H9 (cell line): ENCODE measurements around the gene CYP2D6. TPM values are rescaled to one million over a fixed set of nuclear protein-coding genes. Genes with fewer than 3 reads are reported as not detected.

Experiments
- DNase-seq: peaks from one replicate; pipeline ENCODE4 v3.0.0-alpha.2; 2017
- H2AFZ ChIP-seq: one replicate; pipeline ENCODE4 v1.6.1; 2013; ENCODE audit warnings: mild to moderate bottlenecking, low read length, control low read depth, moderate library complexity
- H2AK5ac ChIP-seq: 2 replicates; pipeline ENCODE4 v1.6.1; 2013; ENCODE audit warnings: low read length, control low read depth, mixed read lengths; ENCODE audit not compliant: insufficient read length
- H2BK120ac ChIP-seq: one replicate; pipeline ENCODE4 v1.6.1; 2013; ENCODE audit warnings: low read depth, mild to moderate bottlenecking, low read length, control low read depth, inconsistent platforms; ENCODE audit not compliant: poor library complexity, severe bottlenecking
- H2BK12ac ChIP-seq: 2 replicates; pipeline ENCODE4 v1.6.1; 2013; ENCODE audit warnings: low read length, control low read depth, mixed read lengths, low read depth; ENCODE audit not compliant: insufficient read length
- H2BK15ac ChIP-seq: 2 replicates; pipeline ENCODE4 v1.6.1; 2013; ENCODE audit warnings: low read depth, low read length, control low read depth
- H2BK20ac ChIP-seq: one replicate; pipeline ENCODE4 v1.6.1; 2013; ENCODE audit warnings: low read depth, mild to moderate bottlenecking, low read length, control low read depth, inconsistent platforms; ENCODE audit not compliant: poor library complexity, severe bottlenecking
- H2BK5ac ChIP-seq: 2 replicates; pipeline ENCODE4 v1.6.1; 2013; ENCODE audit warnings: low read length, control low read depth, mixed read lengths; ENCODE audit not compliant: insufficient read length
- H3K14ac ChIP-seq: 2 replicates; pipeline ENCODE4 v1.6.1; 2013; ENCODE audit warnings: low read length, control low read depth; ENCODE audit not compliant: insufficient read depth
- H3K18ac ChIP-seq: 2 replicates; pipeline ENCODE4 v1.6.1; 2013; ENCODE audit warnings: low read depth, mild to moderate bottlenecking, mixed read lengths, low read length, control low read depth; ENCODE audit not compliant: insufficient read length
- H3K23ac ChIP-seq: 2 replicates; pipeline ENCODE4 v1.6.1; 2013; ENCODE audit warnings: low read length, control low read depth, mixed read lengths, low read depth; ENCODE audit not compliant: insufficient read length
- H3K23me2 ChIP-seq: 2 replicates; pipeline ENCODE4 v1.6.1; 2013; ENCODE audit warnings: low read depth, mild to moderate bottlenecking, mixed read lengths, low read length, control low read depth; ENCODE audit not compliant: insufficient read length, poor library complexity, severe bottlenecking
- H3K27ac ChIP-seq: 2 replicates; pipeline ENCODE4 v1.5.1; 2013; ENCODE audit warnings: low read length, control low read depth, mixed read lengths, low read depth; ENCODE audit not compliant: insufficient read length
- H3K27me3 ChIP-seq: 2 replicates; pipeline ENCODE4 v1.6.1; 2013; ENCODE audit warnings: low read length, control low read depth, inconsistent platforms; ENCODE audit not compliant: insufficient read depth
- H3K4ac ChIP-seq: 2 replicates; pipeline ENCODE4 v1.6.1; 2013; ENCODE audit warnings: low read depth, mild to moderate bottlenecking, control low read depth, inconsistent platforms, low read length, moderate library complexity
- H3K4me1 ChIP-seq: 2 replicates; pipeline ENCODE4 v1.6.1; 2013; ENCODE audit warnings: low read length, control low read depth, inconsistent platforms; ENCODE audit not compliant: insufficient read depth
- H3K4me2 ChIP-seq: 2 replicates; pipeline ENCODE4 v1.6.1; 2013; ENCODE audit warnings: low read length, control low read depth, mixed read lengths; ENCODE audit not compliant: insufficient read length, insufficient read depth
- H3K56ac ChIP-seq: 2 replicates; pipeline ENCODE4 v1.6.1; 2013; ENCODE audit warnings: low read depth, mild to moderate bottlenecking, mixed read lengths, low read length, control low read depth; ENCODE audit not compliant: insufficient read length
- H3K79me1 ChIP-seq: 2 replicates; pipeline ENCODE4 v1.6.1; 2013; ENCODE audit warnings: low read depth, mild to moderate bottlenecking, moderate library complexity, low read length, control low read depth, inconsistent platforms; ENCODE audit not compliant: insufficient read depth, poor library complexity, severe bottlenecking
- H3K79me2 ChIP-seq: 2 replicates; pipeline ENCODE4 v1.6.1; 2013; ENCODE audit warnings: low read length, control low read depth, inconsistent platforms; ENCODE audit not compliant: insufficient read depth
- H3K9ac ChIP-seq: 2 replicates; pipeline ENCODE4 v1.6.1; 2013; ENCODE audit warnings: low read length, control low read depth, mixed read lengths; ENCODE audit not compliant: insufficient read length; ENCODE audit errors: extremely low read depth
- H3K9me3 ChIP-seq: one replicate; pipeline ENCODE4 v1.6.1; 2013; ENCODE audit warnings: low read depth, low read length, inconsistent platforms; ENCODE audit not compliant: control insufficient read depth
- H3T11ph ChIP-seq: one replicate; pipeline ENCODE4 v1.6.1; 2013; ENCODE audit warnings: mild to moderate bottlenecking, low read length, control low read depth, inconsistent platforms
- H4K20me1 ChIP-seq: one replicate; pipeline ENCODE4 v1.6.1; 2013; ENCODE audit not compliant: control insufficient read depth, insufficient read length, insufficient read depth
- H4K5ac ChIP-seq: 2 replicates; pipeline ENCODE4 v1.6.1; 2013; ENCODE audit warnings: low read depth, mild to moderate bottlenecking, mixed read lengths, low read length, control low read depth; ENCODE audit not compliant: insufficient read length
- H4K8ac ChIP-seq: replicated peaks from 2 replicates; pipeline ENCODE4 v1.6.1; 2013; ENCODE audit warnings: low read length, control low read depth, mixed read lengths, low read depth; ENCODE audit not compliant: insufficient read length
- H4K91ac ChIP-seq: 2 replicates; pipeline ENCODE4 v1.6.1; 2013; ENCODE audit warnings: low read depth, mild to moderate bottlenecking, moderate library complexity, mixed read lengths, low read length, control low read depth; ENCODE audit not compliant: insufficient read length
- H3K27ac Mint-ChIP-seq, 3 experiments: 2 replicates in 2 of 3; 3 replicates in 1 of 3; pipeline ENCODE4 v1.8.0; 2020 to 2021; ENCODE audit warnings: mixed read lengths in 3 of 3, mild to moderate bottlenecking in 1 of 3, moderate library complexity in 1 of 3
- H3K27me3 Mint-ChIP-seq: 2 replicates; pipeline ENCODE4 v1.8.0; 2021; ENCODE audit warnings: low read depth, mild to moderate bottlenecking, moderate library complexity, mixed read lengths
- H3K36me3 Mint-ChIP-seq, 3 experiments: 2 replicates in 2 of 3; 3 replicates in 1 of 3; pipeline ENCODE4 v1.8.0; 2020 to 2021; ENCODE audit warnings: low read depth in 3 of 3, mixed read lengths in 3 of 3; ENCODE audit not compliant: insufficient read depth in 1 of 3
- H3K4me1 Mint-ChIP-seq, 2 experiments: 2 replicates each; pipeline ENCODE4 v1.8.0; 2020; ENCODE audit warnings: mixed read lengths in 2 of 2
- H3K4me3 Mint-ChIP-seq, 2 experiments: 2 replicates in 1 of 2; 3 replicates in 1 of 2; pipeline ENCODE4 v1.8.0; 2020 to 2021; ENCODE audit warnings: mild to moderate bottlenecking in 2 of 2, mixed read lengths in 2 of 2, moderate library complexity in 1 of 2
- H3K9me3 Mint-ChIP-seq, 2 experiments: 2 replicates in 1 of 2; 3 replicates in 1 of 2; pipeline ENCODE4 v1.8.0; 2020; ENCODE audit warnings: mild to moderate bottlenecking in 2 of 2, mixed read lengths in 2 of 2, moderate library complexity in 1 of 2
- WGBS: extraction: QIAGEN DNeasy Blood & Tissue Kit; methylation state at CpG from one replicate; pipeline ENCODE4 v1.1.7; 2013; ENCODE audit warnings: missing lambda C conversion rate, low lambda C conversion rate, mixed read lengths; ENCODE audit not compliant: insufficient read length; ENCODE audit errors: extremely low coverage; 5-methylcytosine and 5-hydroxymethylcytosine counted together
- total RNA-seq: library from RNA; stranded (reverse); gene quantifications from 2 replicates; pipeline ENCODE4 v1.2.1, GENCODE V29; 2021
- TF ChIP-seq, protein P1 (sequence below): fragments of 200-600 bp; sonication (generic); conservative IDR thresholded peaks from 3 replicates; pipeline ENCODE4 v1.8.0; 2021; ENCODE audit warnings: antibody characterized with exemption, mild to moderate bottlenecking

The CYP2D6 gene
- total RNA-seq, 1 experiment from 2014 or later, result 2.3 TPM

DNA sequence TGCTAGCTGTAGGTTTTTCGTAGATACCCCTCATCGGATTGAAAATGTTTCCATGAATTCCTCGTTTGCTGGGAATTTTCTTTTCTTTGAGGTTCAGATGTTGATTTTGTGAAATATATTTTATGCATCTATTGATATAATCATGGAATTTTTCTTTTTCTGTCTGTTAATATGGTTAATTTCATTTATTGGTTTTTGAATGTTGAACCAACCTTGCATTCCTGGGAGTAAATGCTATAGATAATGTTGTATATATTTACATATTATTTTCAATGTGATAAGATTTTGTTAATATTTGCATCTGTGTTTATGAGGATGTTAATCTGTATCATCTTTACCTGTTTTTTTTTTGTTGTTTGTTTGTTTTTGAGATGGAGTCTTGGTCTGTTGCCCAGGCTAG is 29.4 kb downstream of the CYP2D6 start:
- DNase-seq, result no peak
- Histone ChIP-seq H3K27ac (no peak overlapping the region), H2BK12ac (no peak overlapping the region), H3K79me2 (no peaks in the 10 kb centered on the region), H3K4me2 (no peak overlapping the region), H2BK15ac (no peak overlapping the region), H3K14ac (no peak overlapping the region), H3K23ac (no peak overlapping the region), H2AK5ac (no peak overlapping the region), H2BK120ac (no peak overlapping the region), H4K20me1 (no peaks in the 10 kb centered on the region), H3K4ac (no peak overlapping the region), H2BK5ac (no peak overlapping the region), H4K5ac (no peak overlapping the region), H2AFZ (no peak overlapping the region), H2BK20ac (no peak overlapping the region), H3K9ac (no peak overlapping the region), H4K91ac (no peak overlapping the region), H3K79me1 (no peaks in the 10 kb centered on the region), H3K18ac (no peak overlapping the region), H3K23me2 (no peaks in the 10 kb centered on the region), H3K56ac (no peak overlapping the region), H3K27me3 (no peaks in the 10 kb centered on the region), H3K9me3 (peaks cover 10% of the 10 kb centered on the region), H4K8ac (no peak overlapping the region), H3T11ph (no peak overlapping the region), H3K4me1 (no peaks in the 10 kb centered on the region; the same call in 1 of the 2 replicates)
- H3K9me3 Mint-ChIP-seq, result peaks cover 37 to 41% of the 10 kb centered on the region in 2 experiments
- TF ChIP-seq, protein P1, sequence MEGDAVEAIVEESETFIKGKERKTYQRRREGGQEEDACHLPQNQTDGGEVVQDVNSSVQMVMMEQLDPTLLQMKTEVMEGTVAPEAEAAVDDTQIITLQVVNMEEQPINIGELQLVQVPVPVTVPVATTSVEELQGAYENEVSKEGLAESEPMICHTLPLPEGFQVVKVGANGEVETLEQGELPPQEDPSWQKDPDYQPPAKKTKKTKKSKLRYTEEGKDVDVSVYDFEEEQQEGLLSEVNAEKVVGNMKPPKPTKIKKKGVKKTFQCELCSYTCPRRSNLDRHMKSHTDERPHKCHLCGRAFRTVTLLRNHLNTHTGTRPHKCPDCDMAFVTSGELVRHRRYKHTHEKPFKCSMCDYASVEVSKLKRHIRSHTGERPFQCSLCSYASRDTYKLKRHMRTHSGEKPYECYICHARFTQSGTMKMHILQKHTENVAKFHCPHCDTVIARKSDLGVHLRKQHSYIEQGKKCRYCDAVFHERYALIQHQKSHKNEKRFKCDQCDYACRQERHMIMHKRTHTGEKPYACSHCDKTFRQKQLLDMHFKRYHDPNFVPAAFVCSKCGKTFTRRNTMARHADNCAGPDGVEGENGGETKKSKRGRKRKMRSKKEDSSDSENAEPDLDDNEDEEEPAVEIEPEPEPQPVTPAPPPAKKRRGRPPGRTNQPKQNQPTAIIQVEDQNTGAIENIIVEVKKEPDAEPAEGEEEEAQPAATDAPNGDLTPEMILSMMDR, result no peak
- no peaks in the 10 kb centered on the region for H3K4me1 Mint-ChIP-seq
- no peak overlapping the region for H3K4me3 Mint-ChIP-seq
- H3K27me3 Mint-ChIP-seq, result peaks cover 10% of the 10 kb centered on the region
- no peak overlapping the region for H3K27ac Mint-ChIP-seq
- WGBS, result no CpG with 5 or more reads among the region's 3 CpGs
- H3K36me3 Mint-ChIP-seq, result peaks cover 13 to 20% (median 18%) of the 10 kb centered on the region in 3 experiments
